ENCODE results near the gene SUPT3H.

SUPT3H gene

GRCh38 chr6:45174045-45174444, 203.7 kb downstream of the SUPT3H start:
- H3K27ac ChIP-seq = no peak overlapping the region
- no peak for TF ChIP-seq CTCF (conservative IDR thresholded peaks at IDR 0.05)
- no peak for TF ChIP-seq ZFX (IDR thresholded peaks at IDR 0.05)

GRCh38 chr6:45171380-45171779, 206.4 kb downstream of the SUPT3H start:
- H3K27ac ChIP-seq = no peak overlapping the region
- no peak for TF ChIP-seq ZFX (IDR thresholded peaks at IDR 0.05)
- no peak for TF ChIP-seq CTCF (conservative IDR thresholded peaks at IDR 0.05)

- no peak for TF ChIP-seq ZFX (IDR thresholded peaks at IDR 0.05)
- no peak for TF ChIP-seq CTCF (conservative IDR thresholded peaks at IDR 0.05)
- no peak overlapping the region for H3K27ac ChIP-seq
These were observed 207.4 kb downstream of the SUPT3H start for GRCh38 chr6:45170309-45170708.

GRCh38 chr6:45169815-45170214, 207.9 kb downstream of the SUPT3H start:
- TF ChIP-seq ZFX (IDR thresholded peaks at IDR 0.05) = no peak
- TF ChIP-seq CTCF (conservative IDR thresholded peaks at IDR 0.05) = no peak
- H3K27ac ChIP-seq = no peak overlapping the region

GRCh38 chr6:45163952-45164766, 213.6 kb downstream of the SUPT3H start:
- H3K27ac ChIP-seq = no peak overlapping the region
- TF ChIP-seq ZFX (IDR thresholded peaks at IDR 0.05) = no peak
- TF ChIP-seq CTCF (conservative IDR thresholded peaks at IDR 0.05) = no peak

- TF ChIP-seq ZFX (IDR thresholded peaks at IDR 0.05) = no peak
- no peak for TF ChIP-seq CTCF (conservative IDR thresholded peaks at IDR 0.05)
- no peak overlapping the region for H3K27ac ChIP-seq
These were observed 217.4 kb downstream of the SUPT3H start for GRCh38 chr6:45160305-45160704.

- no peak overlapping the region for H3K27ac ChIP-seq
- TF ChIP-seq CTCF (conservative IDR thresholded peaks at IDR 0.05) (no peak), ZFX (IDR thresholded peaks at IDR 0.05) (no peak)
These were observed 221.7 kb downstream of the SUPT3H start for GRCh38 chr6:45156075-45156474.
